ENCODE results near the gene ST3GAL3.

ST3GAL3 gene

DNA sequence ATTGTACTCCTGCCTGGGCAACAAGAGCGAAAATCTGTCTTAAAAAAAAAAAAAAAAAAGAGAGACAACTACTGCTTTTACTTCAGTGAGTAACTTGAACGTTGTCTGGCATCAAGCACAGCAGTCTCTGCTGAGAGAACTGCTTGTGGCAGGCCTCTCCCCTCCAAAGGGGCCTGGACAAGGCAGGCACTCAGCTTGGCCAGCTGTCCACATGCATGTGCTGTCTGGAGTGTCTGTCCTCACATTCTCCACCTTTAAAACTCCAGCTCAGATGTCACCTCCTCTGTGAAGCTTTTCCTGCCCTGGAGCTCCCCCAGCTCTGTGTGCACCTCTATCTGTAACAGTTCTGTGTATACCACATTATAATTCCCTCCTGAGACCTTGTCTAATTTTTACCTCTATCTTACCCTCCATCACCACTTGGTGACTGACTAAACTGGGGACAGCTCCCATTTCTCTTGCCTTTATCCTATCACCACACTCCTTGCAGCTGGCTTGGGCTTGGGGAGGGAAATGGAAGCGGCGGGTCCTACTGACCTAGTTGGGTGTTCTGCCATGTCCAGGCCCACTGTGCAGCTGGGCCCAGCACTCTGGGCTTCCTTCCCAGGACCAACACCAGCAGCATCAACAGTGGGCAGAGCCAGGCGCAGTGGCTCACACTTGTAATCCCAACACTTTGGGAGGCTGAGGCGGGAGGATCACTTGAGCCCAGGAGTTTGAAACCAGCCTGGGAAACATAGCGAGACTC, 154.8 kb downstream of the ST3GAL3 start:
- no peak overlapping the region for H3K4me3 ChIP-seq (ENCODE audit: low read depth, low read length)
- no peak for DNase-seq (ENCODE audit: low read depth)

- no peak overlapping the region for H3K4me3 ChIP-seq (ENCODE audit: low read depth, low read length)
- no peak for DNase-seq (ENCODE audit: low read depth)
Observed at GRCh38 chr1:43864111-43865045, 157.0 kb downstream of the ST3GAL3 start.

- DNase-seq (ENCODE audit: low read depth), result no peak
- no peak overlapping the region for H3K4me3 ChIP-seq (ENCODE audit: low read depth, low read length)
Observed at GRCh38 chr1:43866201-43866600, 158.9 kb downstream of the ST3GAL3 start.

DNA sequence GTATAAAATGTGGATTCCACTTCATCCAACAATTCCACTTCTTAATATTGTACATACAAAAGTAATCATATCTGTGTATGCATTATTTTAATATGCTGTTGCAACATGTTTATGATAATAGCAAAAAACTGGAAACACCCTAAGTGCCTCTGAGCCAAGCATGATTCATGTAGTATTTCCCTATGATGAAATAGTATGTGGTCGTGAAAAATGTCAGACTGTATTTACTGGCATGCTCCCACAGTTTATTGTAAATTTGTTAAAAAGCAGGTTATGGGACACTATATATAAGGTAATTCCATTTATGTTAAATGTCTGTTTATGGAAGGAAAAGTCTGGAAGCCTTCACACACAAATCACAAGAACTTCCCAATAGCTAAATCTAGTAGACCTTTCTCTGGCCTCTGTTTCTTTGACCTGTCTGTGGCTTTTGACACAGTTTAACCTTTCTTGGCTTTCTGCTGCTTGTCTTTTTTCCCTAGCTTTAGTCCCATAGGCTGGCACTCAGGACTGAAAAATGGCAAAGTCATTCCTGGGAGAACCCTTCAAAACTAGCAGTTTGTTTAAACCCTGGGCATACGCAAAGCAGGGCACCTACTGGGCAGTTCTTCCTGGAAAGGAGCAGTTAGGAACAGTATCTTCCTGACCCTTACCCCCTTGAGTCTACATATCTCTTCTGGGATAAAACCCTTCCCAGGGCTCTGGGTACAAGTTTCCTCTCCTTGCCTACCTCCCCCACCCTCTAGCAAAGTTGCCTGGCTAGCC, 160.8 kb downstream of the ST3GAL3 start:
- no peak overlapping the region for H3K4me3 ChIP-seq (ENCODE audit: low read depth, low read length)
- no peak for DNase-seq (ENCODE audit: low read depth)

GRCh38 chr1:43868741-43869067, 161.4 kb downstream of the ST3GAL3 start:
- DNase-seq (ENCODE audit: low read depth), result peak; percentile 56

GRCh38 chr1:43870306-43870705, 163.0 kb downstream of the ST3GAL3 start:
- H3K4me3 ChIP-seq (ENCODE audit: low read depth, low read length), result no peak overlapping the region
- DNase-seq (ENCODE audit: low read depth), result no peak

More at GRCh38 chr1:43868741-43869067, 161.4 kb downstream of the ST3GAL3 start:
- H3K4me3 ChIP-seq (ENCODE audit: low read depth, low read length), result no peak overlapping the region

DNA sequence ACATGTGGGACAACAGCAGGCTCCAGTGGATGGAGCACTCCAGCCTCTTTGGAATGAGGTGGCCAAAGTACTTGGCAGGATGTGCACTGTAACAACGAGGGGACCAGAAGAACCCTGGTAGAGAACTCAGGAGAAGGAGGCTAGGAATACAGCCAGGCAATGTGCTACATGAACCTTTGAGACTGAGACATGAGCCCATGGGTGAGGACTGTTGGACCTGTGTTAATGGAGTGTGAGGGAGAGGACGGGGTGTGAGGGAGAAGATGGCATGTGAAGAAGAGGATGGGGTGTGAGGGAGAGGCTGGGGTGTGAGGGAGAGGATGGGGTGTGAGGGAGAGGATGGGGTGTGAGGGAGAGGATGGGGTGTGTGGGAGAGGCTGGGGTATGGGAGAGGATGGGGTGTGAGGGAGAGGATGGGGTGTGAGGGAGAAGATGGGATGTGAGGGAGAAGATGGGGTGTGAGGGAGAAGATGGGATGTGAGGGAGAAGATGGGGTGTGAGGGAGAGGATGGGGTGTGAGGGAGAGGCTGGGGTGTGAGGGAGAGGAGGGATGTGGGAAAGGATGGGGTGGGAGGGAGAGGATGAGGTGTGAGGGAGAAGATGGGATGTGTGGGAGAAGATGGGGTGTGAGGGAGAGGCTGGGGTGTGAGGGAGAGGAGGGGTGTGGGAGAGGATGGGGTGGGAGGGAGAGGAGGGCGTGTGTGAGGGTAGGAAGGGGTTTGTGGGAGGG, 164.0 kb downstream of the ST3GAL3 start:
- no peak overlapping the region for H3K4me3 ChIP-seq (ENCODE audit: low read depth, low read length)

DNA sequence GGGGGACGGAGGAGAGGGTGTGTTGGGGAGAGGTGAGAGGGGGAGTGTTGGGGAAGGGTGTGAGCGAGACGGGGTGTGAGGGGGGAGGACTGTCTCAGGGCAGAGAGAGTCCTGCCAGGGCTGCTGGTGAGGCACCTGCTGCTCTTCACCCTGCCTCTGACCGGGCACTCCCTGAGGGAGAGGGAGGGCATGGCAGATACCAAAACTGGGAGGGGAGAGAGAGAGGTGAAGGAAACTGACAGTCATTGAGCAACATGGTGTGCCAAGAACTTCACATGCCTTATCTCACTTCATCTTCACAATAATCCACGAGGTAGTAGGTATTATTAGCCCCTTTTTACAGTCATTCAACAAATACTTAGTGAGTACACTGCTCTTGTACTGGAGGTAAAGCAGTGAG, 164.9 kb downstream of the ST3GAL3 start:
- H3K4me3 ChIP-seq (ENCODE audit: low read depth, low read length), result no peak overlapping the region

More for the DNA sequence above, 164.0 kb downstream of the ST3GAL3 start:
- DNase-seq (ENCODE audit: low read depth), result no peak

DNA sequence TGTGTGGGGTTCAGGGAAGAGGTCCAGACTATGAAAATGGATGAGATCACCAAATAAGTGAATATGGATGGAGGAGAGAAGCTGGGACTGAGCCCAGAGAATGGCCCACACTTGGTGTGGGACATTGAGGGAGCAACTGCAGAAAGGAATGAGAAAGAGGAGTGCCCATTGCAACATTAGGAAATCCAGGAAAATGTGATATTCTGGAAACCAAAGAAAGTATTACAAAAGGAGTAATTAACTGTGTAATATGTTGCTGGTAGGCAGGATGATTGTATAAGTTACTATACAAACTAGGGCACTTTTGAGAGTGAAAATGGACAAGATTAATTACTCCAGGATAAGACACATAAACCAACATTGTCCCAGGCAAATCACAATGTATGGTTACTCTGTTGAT, 166.5 kb downstream of the ST3GAL3 start:
- H3K4me3 ChIP-seq (ENCODE audit: low read depth, low read length), result no peak overlapping the region
- DNase-seq (ENCODE audit: low read depth), result no peak

More for the DNA sequence above, 164.9 kb downstream of the ST3GAL3 start:
- DNase-seq (ENCODE audit: low read depth), result no peak

DNA sequence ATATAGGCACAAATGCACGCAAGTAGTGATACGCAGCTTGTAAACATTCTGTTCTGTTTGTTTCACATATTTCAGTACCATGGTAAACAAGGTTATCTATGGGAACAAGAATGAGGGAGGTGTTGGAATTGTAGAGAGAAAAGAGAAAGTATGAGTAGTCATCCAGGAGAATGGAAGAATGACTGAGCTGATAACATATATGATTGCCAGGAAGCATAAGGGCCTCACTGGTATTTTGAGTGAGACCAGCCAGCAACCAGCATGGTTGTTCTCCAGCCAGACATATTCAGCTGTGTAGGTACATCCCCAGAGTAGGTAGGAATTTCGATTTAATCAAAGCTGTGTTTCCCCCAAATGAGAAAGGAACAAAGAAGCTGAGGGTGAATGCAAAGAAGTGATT, 167.4 kb downstream of the ST3GAL3 start:
- no peak overlapping the region for H3K4me3 ChIP-seq (ENCODE audit: low read depth, low read length)
- no peak for DNase-seq (ENCODE audit: low read depth)

- DNase-seq (ENCODE audit: low read depth), result no peak
- no peak overlapping the region for H3K4me3 ChIP-seq (ENCODE audit: low read depth, low read length)
Observed at GRCh38 chr1:43875331-43875730, 168.0 kb downstream of the ST3GAL3 start.

DNA sequence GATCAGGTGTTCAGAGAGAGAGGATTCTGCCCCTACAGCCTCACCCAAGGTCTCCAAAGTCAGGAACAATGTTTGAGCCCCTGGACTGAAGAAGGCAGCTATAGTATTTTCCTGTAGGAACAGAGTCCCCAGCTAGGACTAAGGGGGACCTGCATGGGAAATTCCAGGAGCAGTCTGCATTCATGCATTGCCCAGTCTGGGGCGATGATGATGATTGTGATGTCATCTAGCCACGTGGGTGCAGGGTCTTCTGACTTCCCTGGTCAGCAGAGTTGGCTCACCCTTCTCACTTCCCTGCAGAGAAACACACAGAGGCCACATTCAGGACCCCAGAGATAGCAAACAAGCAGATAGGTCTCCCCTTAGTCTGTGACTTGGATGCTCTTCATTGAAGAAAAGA, 169.8 kb downstream of the ST3GAL3 start:
- no peak for DNase-seq (ENCODE audit: low read depth)
- no peak overlapping the region for H3K4me3 ChIP-seq (ENCODE audit: low read depth, low read length)

- no peak overlapping the region for H3K4me3 ChIP-seq (ENCODE audit: low read depth, low read length)
- DNase-seq (ENCODE audit: low read depth), result no peak
Observed at GRCh38 chr1:43878440-43878839, 171.1 kb downstream of the ST3GAL3 start.

DNA sequence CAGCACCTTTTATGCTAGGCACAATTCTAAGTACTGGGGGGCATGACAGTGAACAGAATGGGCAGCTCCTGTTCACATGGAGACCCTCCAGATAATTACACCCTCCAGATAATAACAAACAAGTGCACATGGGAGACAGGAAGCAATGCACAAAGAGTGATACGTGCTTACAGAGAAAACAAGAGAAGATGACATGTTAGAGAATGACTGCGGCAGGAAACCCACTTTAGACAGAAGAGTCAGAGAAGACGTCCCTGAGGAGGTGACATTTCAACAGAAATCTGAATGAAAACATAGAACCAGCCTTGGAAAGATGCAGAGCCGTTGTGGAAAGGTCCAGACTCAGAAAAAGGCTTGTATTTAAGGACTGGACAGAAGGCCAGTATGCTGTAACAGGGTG, 171.5 kb downstream of the ST3GAL3 start:
- DNase-seq (ENCODE audit: low read depth), result no peak
- no peak overlapping the region for H3K4me3 ChIP-seq (ENCODE audit: low read depth, low read length)

- DNase-seq (ENCODE audit: low read depth), result peak; percentile 36
Observed at GRCh38 chr1:43879414-43879813, 172.1 kb downstream of the ST3GAL3 start.

DNA sequence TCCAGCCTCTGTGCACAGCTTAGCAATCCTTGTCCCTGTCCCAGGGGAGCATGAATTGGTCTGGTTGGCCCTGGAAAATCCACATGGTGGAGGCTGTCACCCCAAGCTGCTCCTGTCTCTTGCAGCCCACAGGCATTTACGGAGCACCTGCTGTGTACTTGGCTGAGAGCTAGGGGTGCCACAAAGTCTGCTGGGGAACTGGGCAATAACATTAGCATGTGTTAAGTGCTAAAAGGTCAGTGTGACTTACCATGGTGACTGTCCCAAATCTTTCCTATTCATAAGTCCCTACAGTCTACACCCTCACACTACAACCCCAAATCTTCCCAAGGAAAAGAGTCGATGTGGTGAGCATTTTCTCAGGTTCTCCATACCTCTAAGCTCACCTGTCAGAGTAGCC, 172.7 kb downstream of the ST3GAL3 start:
- DNase-seq (ENCODE audit: low read depth), result no peak
- H3K4me3 ChIP-seq (ENCODE audit: low read depth, low read length), result no peak overlapping the region

More at GRCh38 chr1:43879414-43879813, 172.1 kb downstream of the ST3GAL3 start:
- no peak overlapping the region for H3K4me3 ChIP-seq (ENCODE audit: low read depth, low read length)

DNA sequence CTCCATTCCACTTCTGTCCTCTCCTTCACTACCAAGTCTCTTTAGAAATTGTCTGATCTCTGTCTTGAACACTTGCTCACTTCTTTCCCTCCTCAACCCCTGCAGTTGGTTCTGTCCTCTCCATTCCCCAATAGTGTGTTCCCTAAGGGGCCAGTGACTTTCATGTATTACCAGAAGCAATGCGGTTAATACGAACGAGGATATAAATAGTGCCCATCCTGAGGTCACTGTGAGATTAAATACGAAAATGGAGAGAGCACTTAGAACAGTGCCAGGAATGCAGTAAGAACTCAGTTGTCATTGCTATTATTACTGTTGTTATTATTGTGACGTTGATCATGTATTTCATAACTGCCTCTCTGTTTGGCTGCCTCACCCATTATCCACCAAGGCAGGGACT, 173.3 kb downstream of the ST3GAL3 start:
- DNase-seq (ENCODE audit: low read depth), result no peak
- H3K4me3 ChIP-seq (ENCODE audit: low read depth, low read length), result no peak overlapping the region

- no peak overlapping the region for H3K4me3 ChIP-seq (ENCODE audit: low read depth, low read length)
- no peak for DNase-seq (ENCODE audit: low read depth)
Observed at GRCh38 chr1:43881415-43881814, 174.1 kb downstream of the ST3GAL3 start.

GRCh38 chr1:43882763-43883162, 175.4 kb downstream of the ST3GAL3 start:
- H3K4me3 ChIP-seq (ENCODE audit: low read depth, low read length), result no peak overlapping the region
- DNase-seq (ENCODE audit: low read depth), result no peak

Data from skeletal muscle cell (primary cell).